AG20443 (cell line): Measurements from ENCODE around the gene SETD1B.
"Not testable (repeated sequence)": the region's sequence is repeated elsewhere in the genome, so short reads cannot be mapped to it uniquely, and the experiment has no call there.

Experiments used
- DNase-seq: peaks from one replicate; pipeline ENCODE4 v3.0.0; 2012; ENCODE audit warnings: low spot score, mixed read lengths

The SETD1B gene

GRCh38 chr12:121825041-121825523 is 21.3 kb downstream of the SETD1B start:
- DNase-seq = no peak

- no peak for DNase-seq
Observed at GRCh38 chr12:121826318-121827150, 22.7 kb downstream of the SETD1B start.

GRCh38 chr12:121827351-121828099 is 23.7 kb downstream of the SETD1B start:
- DNase-seq = no peak

- DNase-seq = no peak
Observed at GRCh38 chr12:121828306-121828705, 24.5 kb downstream of the SETD1B start.

- no peak for DNase-seq
Observed at GRCh38 chr12:121828826-121829225, 25.0 kb downstream of the SETD1B start.

GRCh38 chr12:121829250-121829918 is 25.6 kb downstream of the SETD1B start:
- DNase-seq = no peak

- no peak for DNase-seq
Observed at GRCh38 chr12:121830134-121830533, 26.3 kb downstream of the SETD1B start.

GRCh38 chr12:121830588-121831265 is 26.9 kb downstream of the SETD1B start:
- DNase-seq = no peak

- no peak for DNase-seq
Observed at GRCh38 chr12:121831571-121832245, 27.9 kb downstream of the SETD1B start.

GRCh38 chr12:121837680-121838079 is 33.9 kb downstream of the SETD1B start:
- no peak for DNase-seq

GRCh38 chr12:121838126-121838525 is 34.3 kb downstream of the SETD1B start:
- no peak for DNase-seq

- peak; percentile 100 for DNase-seq
Observed at GRCh38 chr12:121839106-121839992, 35.5 kb downstream of the SETD1B start.

- no peak for DNase-seq
Observed at GRCh38 chr12:121839993-121840761, 36.4 kb downstream of the SETD1B start.

GRCh38 chr12:121843236-121843982 is 39.6 kb downstream of the SETD1B start:
- DNase-seq = no peak

GRCh38 chr12:121845701-121846100 is 41.9 kb downstream of the SETD1B start:
- DNase-seq = no peak

- no peak for DNase-seq
Observed at GRCh38 chr12:121849211-121849610, 45.4 kb downstream of the SETD1B start.

GRCh38 chr12:121849665-121850064 is 45.9 kb downstream of the SETD1B start:
- DNase-seq = no peak

- DNase-seq = not testable (repeated sequence)
Observed at GRCh38 chr12:121852392-121852791, 48.6 kb downstream of the SETD1B start.
